Measurements from ENCODE around the gene TRMT61B. TPM values are rescaled to one million over a fixed set of nuclear protein-coding genes. Genes with fewer than 3 reads are reported as not detected.

Gene TRMT61B
- total RNA-seq, 1 donor from 2014 or later, result 13.0 TPM

GRCh38 chr2:28835781-28836180, 34.3 kb downstream of the TRMT61B start:
- no peaks in the 10 kb centered on the region for H3K4me1 ChIP-seq
- H3K9me3 ChIP-seq, result no peaks in the 10 kb centered on the region
- TF ChIP-seq CTCF (IDR thresholded peaks at IDR 0.05), result no peak
- no peak overlapping the region for H3K4me3 ChIP-seq
- no peaks in the 10 kb centered on the region for H3K36me3 ChIP-seq
- no peak for DNase-seq
- no peak overlapping the region for H3K27ac ChIP-seq
- H3K27me3 ChIP-seq (ENCODE audit: low read depth), result no peaks in the 10 kb centered on the region
- intact Hi-C loops (cut with DNase I), result no loop called here
- ATAC-seq, result no peak

DNA sequence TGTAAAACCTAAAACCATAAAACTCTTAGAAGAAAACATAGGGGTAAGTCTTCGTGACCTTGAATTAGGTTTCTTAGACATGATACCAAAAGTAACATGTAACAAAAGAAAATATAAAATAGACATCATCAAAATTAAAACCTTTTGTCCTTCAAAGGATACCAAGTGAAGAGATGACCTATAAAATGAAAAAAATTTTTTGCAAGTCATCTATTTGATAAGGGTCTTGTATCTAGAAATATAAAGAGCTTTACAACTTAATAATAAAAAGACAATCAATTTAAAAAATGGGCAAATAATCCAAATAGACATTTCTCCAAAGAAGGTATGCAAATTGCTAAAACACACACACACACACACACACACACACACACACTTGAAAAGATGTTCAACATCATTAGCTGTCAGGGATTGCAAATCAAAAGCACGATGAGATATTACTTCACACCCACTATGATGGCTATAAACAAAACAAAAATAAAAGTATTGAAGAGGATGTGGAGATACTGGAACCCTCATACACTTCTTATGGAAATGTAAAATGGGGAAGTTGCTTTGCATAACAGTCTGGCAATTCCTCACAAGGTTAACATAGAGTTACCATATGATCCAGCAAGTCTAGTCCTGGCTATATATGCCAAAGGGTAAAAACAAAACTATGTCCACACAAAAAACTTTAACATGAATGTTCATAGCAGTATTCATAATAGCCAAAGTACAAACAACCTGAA, 36.2 kb downstream of the TRMT61B start:
- ATAC-seq (no peak), DNase-seq (no peak)
- Histone ChIP-seq H3K36me3 (no peaks in the 10 kb centered on the region), H3K4me1 (no peaks in the 10 kb centered on the region), H3K27me3 (ENCODE audit: low read depth) (no peaks in the 10 kb centered on the region), H3K4me3 (no peak overlapping the region), H3K9me3 (no peaks in the 10 kb centered on the region), H3K27ac (no peak overlapping the region)
- TF ChIP-seq CTCF (IDR thresholded peaks at IDR 0.05), result no peak
- intact Hi-C loops (cut with DNase I), result no loop called here

DNA sequence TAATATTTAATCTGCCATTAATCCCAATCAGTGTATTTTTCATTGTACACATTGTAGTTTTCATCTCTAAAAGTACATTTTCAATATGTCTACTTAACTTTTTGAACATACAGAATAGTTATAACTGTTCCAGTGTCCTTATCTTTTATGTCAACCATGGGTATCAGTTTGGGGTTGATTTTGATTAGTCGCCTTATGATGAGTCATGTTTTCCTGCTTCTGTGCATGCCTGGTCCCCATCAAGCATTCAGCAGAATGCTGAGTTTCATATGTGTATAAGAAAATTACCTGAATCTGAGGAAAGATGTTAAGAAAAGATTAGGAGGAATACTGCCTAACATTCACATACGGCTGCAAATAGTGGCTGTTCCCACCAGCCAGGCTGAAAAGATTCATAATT, 41.7 kb downstream of the TRMT61B start:
- Histone ChIP-seq H3K27me3 (ENCODE audit: low read depth) (no peaks in the 10 kb centered on the region), H3K27ac (no peak overlapping the region), H3K9me3 (no peaks in the 10 kb centered on the region), H3K4me1 (no peaks in the 10 kb centered on the region), H3K36me3 (no peaks in the 10 kb centered on the region), H3K4me3 (no peak overlapping the region)
- intact Hi-C loops (cut with DNase I), result no loop called here
- DNase-seq (no peak), ATAC-seq (no peak)
- TF ChIP-seq CTCF (IDR thresholded peaks at IDR 0.05), result no peak

DNA sequence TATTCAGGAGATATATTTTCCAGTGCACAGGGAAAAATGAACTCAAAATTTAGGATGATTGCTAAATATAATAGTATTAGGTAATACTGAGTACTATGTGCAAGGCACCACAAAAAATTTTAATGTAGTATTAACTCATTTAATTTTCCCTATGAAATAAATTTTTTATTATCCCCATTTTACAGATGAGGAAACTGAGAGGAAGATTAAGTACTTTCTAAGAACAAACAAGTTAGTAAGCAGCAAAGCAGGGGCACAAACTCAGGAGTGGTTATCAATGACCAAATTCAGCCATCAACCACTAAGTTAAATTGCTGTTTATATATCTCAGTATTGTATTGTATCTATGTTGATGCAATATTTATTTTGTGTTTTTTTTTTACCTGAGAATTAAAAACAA, 45.2 kb downstream of the TRMT61B start:
- ATAC-seq (no peak), DNase-seq (no peak)
- Histone ChIP-seq H3K9me3 (no peaks in the 10 kb centered on the region), H3K36me3 (no peaks in the 10 kb centered on the region), H3K27me3 (ENCODE audit: low read depth) (no peaks in the 10 kb centered on the region), H3K27ac (no peak overlapping the region), H3K4me3 (no peak overlapping the region), H3K4me1 (no peaks in the 10 kb centered on the region)
- TF ChIP-seq CTCF (IDR thresholded peaks at IDR 0.05), result no peak
- intact Hi-C loops (cut with DNase I), result no loop called here

GRCh38 chr2:28824207-28824606, 45.9 kb downstream of the TRMT61B start:
- TF ChIP-seq CTCF (IDR thresholded peaks at IDR 0.05), result no peak
- Histone ChIP-seq H3K27ac (no peak overlapping the region), H3K27me3 (ENCODE audit: low read depth) (no peaks in the 10 kb centered on the region), H3K4me3 (no peak overlapping the region), H3K36me3 (no peaks in the 10 kb centered on the region), H3K9me3 (no peaks in the 10 kb centered on the region), H3K4me1 (no peaks in the 10 kb centered on the region)
- intact Hi-C loops (cut with DNase I), result no loop called here
- DNase-seq (no peak), ATAC-seq (no peak)

All from lower lobe of right lung (tissue), 2 donors.